Muscle layer of duodenum (tissue), 2 donors: ENCODE data around the gene PANX1.

Source experiments
- H3K27ac ChIP-seq: one replicate; pipeline ENCODE4 v1.7.0; 2013; ENCODE audit warnings: mild to moderate bottlenecking, low read length
- H3K27me3 ChIP-seq: one replicate; pipeline ENCODE4 v1.7.0; 2013; ENCODE audit warnings: low read depth, mild to moderate bottlenecking, control low read depth, low read length
- H3K36me3 ChIP-seq, 2 donors: one replicate each; pipeline ENCODE4 v1.7.0; 2013; ENCODE audit warnings: low read length in 2 of 2, control low read depth in 1 of 2, mild to moderate bottlenecking in 1 of 2; ENCODE audit not compliant: insufficient read depth in 2 of 2, control insufficient read depth in 1 of 2
- H3K4me1 ChIP-seq, 2 donors: one replicate each; pipeline ENCODE4 v1.7.0; 2013; ENCODE audit warnings: low read length in 2 of 2, mild to moderate bottlenecking in 2 of 2, control low read depth in 1 of 2, moderate library complexity in 1 of 2; ENCODE audit not compliant: insufficient read depth in 2 of 2, control insufficient read depth in 1 of 2
- H3K4me3 ChIP-seq, 2 donors: one replicate each; pipeline ENCODE4 v1.7.0; 2013; ENCODE audit warnings: low read length in 2 of 2, low read depth in 1 of 2, mild to moderate bottlenecking in 1 of 2
- H3K9me3 ChIP-seq, 2 donors: one replicate each; pipeline ENCODE4 v1.7.0; 2013; ENCODE audit warnings: low read length in 2 of 2, control low read depth in 1 of 2, mild to moderate bottlenecking in 1 of 2; ENCODE audit not compliant: control insufficient read depth in 1 of 2
- donor health status: healthy.

PANX1 gene

DNA sequence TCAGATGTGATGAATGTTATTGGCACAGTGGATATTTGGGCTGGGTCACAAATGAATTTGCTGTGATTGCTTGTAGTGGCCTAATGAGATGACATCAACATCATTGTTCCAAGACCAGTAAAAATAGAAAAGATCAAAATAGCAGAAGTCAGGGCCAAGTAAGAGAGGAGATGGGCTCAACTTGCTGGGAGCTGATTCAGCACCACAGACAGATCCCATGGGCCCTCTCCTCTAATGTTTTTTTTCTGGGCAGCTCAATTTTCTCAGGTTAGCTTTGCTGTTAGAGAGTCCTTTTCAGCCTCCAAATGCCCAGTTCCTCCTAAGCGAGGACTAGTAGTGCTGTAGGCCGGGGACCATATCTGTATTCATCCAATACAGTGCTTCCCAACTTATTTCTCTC is 89.7 kb downstream of the PANX1 start:
- H3K27ac ChIP-seq: no peak overlapping the region
- H3K4me1 ChIP-seq: no peaks in the 10 kb centered on the region
- H3K36me3 ChIP-seq: no peaks in the 10 kb centered on the region
- no peak overlapping the region for H3K4me3 ChIP-seq
- peaks cover 5 to 17% of the 10 kb centered on the region in 2 donors for H3K9me3 ChIP-seq
- H3K27me3 ChIP-seq: no peaks in the 10 kb centered on the region

DNA sequence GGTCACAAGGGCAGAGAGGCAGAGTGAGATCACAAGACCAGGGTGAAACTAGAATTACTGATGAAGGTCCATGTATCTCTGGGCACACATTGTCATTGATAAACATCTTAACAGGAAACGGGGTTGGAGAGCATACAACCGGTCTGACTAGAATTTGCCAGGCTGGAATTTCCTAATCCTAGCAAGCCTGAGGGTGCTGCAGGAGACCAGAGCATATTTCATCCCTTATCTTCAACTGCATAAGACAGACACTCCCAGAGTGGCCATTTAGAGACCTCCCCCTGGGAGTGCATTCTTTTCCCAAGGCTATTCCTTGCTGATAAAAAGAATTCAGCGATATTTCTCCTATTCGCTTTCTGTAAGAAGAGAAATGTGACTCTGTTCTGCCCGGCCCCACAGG is 91.1 kb downstream of the PANX1 start:
- Histone ChIP-seq H3K27me3 (no peaks in the 10 kb centered on the region), H3K36me3 (no peaks in the 10 kb centered on the region), H3K27ac (no peak overlapping the region), H3K4me1 (no peaks in the 10 kb centered on the region), H3K9me3 (peaks cover 5 to 17% of the 10 kb centered on the region in 2 donors), H3K4me3 (no peak overlapping the region)

GRCh38 chr11:94224078-94224477 is 95.4 kb downstream of the PANX1 start:
- H3K27ac ChIP-seq: no peak overlapping the region
- H3K9me3 ChIP-seq: peaks cover 5 to 13% of the 10 kb centered on the region in 2 donors
- H3K4me3 ChIP-seq: no peak overlapping the region
- no peaks in the 10 kb centered on the region for H3K36me3 ChIP-seq
- H3K27me3 ChIP-seq: no peaks in the 10 kb centered on the region
- no peaks in the 10 kb centered on the region for H3K4me1 ChIP-seq
